ENCODE data around the gene CDH4.

DNA sequence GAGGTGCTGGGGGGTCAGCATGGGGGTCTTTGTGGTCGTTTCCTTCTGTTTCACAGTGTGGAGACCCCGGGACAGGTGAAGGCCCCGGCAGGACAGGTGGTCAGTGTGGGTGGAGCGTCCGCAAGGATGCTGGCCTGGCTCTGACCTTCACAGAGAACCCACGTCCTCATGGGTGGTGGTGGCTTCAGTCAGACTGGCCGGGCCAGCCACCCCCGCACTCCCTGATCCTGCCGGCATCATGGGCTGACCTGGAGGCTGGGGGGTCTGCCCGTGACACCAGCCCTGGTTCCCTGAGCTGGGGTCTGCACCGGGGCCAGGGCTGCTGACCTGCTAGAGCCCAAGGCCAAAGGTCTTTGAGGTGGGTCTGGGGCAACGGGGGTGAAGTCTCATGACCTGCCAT lies 41.9 kb downstream of the CDH4 start:
- TF ChIP-seq, protein P1, sequence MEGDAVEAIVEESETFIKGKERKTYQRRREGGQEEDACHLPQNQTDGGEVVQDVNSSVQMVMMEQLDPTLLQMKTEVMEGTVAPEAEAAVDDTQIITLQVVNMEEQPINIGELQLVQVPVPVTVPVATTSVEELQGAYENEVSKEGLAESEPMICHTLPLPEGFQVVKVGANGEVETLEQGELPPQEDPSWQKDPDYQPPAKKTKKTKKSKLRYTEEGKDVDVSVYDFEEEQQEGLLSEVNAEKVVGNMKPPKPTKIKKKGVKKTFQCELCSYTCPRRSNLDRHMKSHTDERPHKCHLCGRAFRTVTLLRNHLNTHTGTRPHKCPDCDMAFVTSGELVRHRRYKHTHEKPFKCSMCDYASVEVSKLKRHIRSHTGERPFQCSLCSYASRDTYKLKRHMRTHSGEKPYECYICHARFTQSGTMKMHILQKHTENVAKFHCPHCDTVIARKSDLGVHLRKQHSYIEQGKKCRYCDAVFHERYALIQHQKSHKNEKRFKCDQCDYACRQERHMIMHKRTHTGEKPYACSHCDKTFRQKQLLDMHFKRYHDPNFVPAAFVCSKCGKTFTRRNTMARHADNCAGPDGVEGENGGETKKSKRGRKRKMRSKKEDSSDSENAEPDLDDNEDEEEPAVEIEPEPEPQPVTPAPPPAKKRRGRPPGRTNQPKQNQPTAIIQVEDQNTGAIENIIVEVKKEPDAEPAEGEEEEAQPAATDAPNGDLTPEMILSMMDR (IDR thresholded peaks at IDR 0.05), result no peak
- no peak for TF ChIP-seq EZH2 (IDR thresholded peaks at IDR 0.05; ENCODE audit: borderline replicate concordance, insufficient read depth, low read depth, low read length, poor library complexity, severe bottlenecking)

All from B cell (primary cell).